Measurements from ENCODE around the gene GJB3. TPM values are rescaled to one million over a fixed set of nuclear protein-coding genes. Genes with fewer than 3 reads are reported as not detected.

GJB3 gene
- total RNA-seq, 1 donor = not detected

GRCh38 chr1:34774957-34775356 is 6.1 kb upstream of the GJB3 start:
- Histone ChIP-seq H3K27ac (ENCODE audit: low read depth, low read length) (no peak overlapping the region), H3K9me3 (ENCODE audit: low read depth, low read length) (no peaks in the 10 kb centered on the region), H3K4me1 (ENCODE audit: insufficient read depth, low read length) (no peaks in the 10 kb centered on the region), H2AFZ (ENCODE audit: low read length) (no peak overlapping the region), H3K4me2 (ENCODE audit: insufficient read depth, low read length) (no peak overlapping the region), H3K27me3 (ENCODE audit: insufficient read depth, low read length) (peaks cover 34% of the 10 kb centered on the region), H4K20me1 (ENCODE audit: insufficient read depth, low read length) (no peaks in the 10 kb centered on the region), H3K4me3 (ENCODE audit: insufficient read depth, low read length) (no peak overlapping the region), H3K36me3 (ENCODE audit: insufficient read depth, low read length) (no peaks in the 10 kb centered on the region), H3K79me2 (ENCODE audit: insufficient read depth, low read length) (no peaks in the 10 kb centered on the region)
- TF ChIP-seq, protein P1, sequence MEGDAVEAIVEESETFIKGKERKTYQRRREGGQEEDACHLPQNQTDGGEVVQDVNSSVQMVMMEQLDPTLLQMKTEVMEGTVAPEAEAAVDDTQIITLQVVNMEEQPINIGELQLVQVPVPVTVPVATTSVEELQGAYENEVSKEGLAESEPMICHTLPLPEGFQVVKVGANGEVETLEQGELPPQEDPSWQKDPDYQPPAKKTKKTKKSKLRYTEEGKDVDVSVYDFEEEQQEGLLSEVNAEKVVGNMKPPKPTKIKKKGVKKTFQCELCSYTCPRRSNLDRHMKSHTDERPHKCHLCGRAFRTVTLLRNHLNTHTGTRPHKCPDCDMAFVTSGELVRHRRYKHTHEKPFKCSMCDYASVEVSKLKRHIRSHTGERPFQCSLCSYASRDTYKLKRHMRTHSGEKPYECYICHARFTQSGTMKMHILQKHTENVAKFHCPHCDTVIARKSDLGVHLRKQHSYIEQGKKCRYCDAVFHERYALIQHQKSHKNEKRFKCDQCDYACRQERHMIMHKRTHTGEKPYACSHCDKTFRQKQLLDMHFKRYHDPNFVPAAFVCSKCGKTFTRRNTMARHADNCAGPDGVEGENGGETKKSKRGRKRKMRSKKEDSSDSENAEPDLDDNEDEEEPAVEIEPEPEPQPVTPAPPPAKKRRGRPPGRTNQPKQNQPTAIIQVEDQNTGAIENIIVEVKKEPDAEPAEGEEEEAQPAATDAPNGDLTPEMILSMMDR (IDR thresholded peaks at IDR 0.05; ENCODE audit: extremely low read depth, low read depth, low read length) = no peak
- no peak for DNase-seq (ENCODE audit: insufficient read length, low spot score, missing footprints)

DNA sequence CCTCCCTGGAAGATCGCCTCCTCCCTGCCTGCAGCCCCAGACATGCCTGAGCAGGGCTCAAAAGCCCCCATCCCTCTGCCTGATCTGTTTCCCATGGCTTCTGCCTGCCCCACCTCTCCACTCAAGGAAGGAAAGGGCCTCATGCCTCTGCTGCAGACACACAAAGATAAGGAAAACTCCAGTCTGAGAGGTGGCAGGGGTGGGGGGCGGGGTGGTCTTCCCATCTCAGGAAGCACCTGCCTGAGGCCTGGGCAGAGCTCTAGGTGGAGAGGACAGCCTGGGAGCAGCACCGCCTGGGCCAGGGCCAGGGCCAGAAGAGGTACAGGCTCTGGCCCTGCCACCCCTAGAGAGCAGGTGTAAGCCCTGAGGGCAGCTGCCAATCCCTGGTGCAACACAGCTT is 4.1 kb upstream of the GJB3 start:
- no peaks in the 10 kb centered on the region for H4K20me1 ChIP-seq (ENCODE audit: insufficient read depth, low read length)
- peaks cover 53% of the 10 kb centered on the region for H3K27me3 ChIP-seq (ENCODE audit: insufficient read depth, low read length)
- no peaks in the 10 kb centered on the region for H3K9me3 ChIP-seq (ENCODE audit: low read depth, low read length)
- H3K36me3 ChIP-seq (ENCODE audit: insufficient read depth, low read length) = no peaks in the 10 kb centered on the region
- no peak for DNase-seq (ENCODE audit: insufficient read length, low spot score, missing footprints)
- no peaks in the 10 kb centered on the region for H3K79me2 ChIP-seq (ENCODE audit: insufficient read depth, low read length)
- TF ChIP-seq, protein P1 (IDR thresholded peaks at IDR 0.05; ENCODE audit: extremely low read depth, low read depth, low read length) = no peak
- no peak overlapping the region for H3K4me3 ChIP-seq (ENCODE audit: insufficient read depth, low read length)
- H3K27ac ChIP-seq (ENCODE audit: low read depth, low read length) = no peak overlapping the region
- no peaks in the 10 kb centered on the region for H3K4me1 ChIP-seq (ENCODE audit: insufficient read depth, low read length)
- no peak overlapping the region for H2AFZ ChIP-seq (ENCODE audit: low read length)
- no peak overlapping the region for H3K4me2 ChIP-seq (ENCODE audit: insufficient read depth, low read length)

GRCh38 chr1:34777519-34778321 is 3.3 kb upstream of the GJB3 start:
- H3K4me3 ChIP-seq (ENCODE audit: insufficient read depth, low read length) = no peak overlapping the region
- peak; percentile 42 for DNase-seq (ENCODE audit: insufficient read length, low spot score, missing footprints)
- H4K20me1 ChIP-seq (ENCODE audit: insufficient read depth, low read length) = no peaks in the 10 kb centered on the region
- H3K4me1 ChIP-seq (ENCODE audit: insufficient read depth, low read length) = no peaks in the 10 kb centered on the region
- H3K36me3 ChIP-seq (ENCODE audit: insufficient read depth, low read length) = no peaks in the 10 kb centered on the region
- H3K27ac ChIP-seq (ENCODE audit: low read depth, low read length) = no peak overlapping the region
- TF ChIP-seq, protein P1 (IDR thresholded peaks at IDR 0.05; ENCODE audit: extremely low read depth, low read depth, low read length) = no peak
- no peaks in the 10 kb centered on the region for H3K79me2 ChIP-seq (ENCODE audit: insufficient read depth, low read length)
- peaks cover 61% of the 10 kb centered on the region for H3K27me3 ChIP-seq (ENCODE audit: insufficient read depth, low read length)
- H3K9me3 ChIP-seq (ENCODE audit: low read depth, low read length) = no peaks in the 10 kb centered on the region
- H2AFZ ChIP-seq (ENCODE audit: low read length) = no peak overlapping the region
- H3K4me2 ChIP-seq (ENCODE audit: insufficient read depth, low read length) = no peak overlapping the region

DNA sequence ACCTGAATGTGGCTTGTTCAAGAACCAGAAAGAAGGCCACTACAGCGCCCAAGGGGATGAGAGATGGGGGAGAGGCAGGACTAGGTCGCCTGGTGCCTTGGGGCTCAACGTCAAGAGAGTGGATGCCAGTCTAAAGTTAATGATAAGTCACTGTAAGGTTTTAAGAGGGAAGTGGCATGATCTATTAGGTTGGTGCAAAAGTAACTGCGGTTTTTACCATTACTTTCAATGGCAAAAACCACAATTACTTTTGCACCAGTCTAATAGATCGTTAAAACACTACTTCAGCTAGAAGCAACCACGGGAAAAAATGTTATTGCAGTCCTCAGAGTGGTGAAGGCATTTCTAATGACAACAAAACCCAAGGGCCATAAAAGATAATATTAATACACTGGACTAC is 2.6 kb upstream of the GJB3 start:
- TF ChIP-seq, protein P1 (IDR thresholded peaks at IDR 0.05; ENCODE audit: extremely low read depth, low read depth, low read length) = no peak
- H3K27ac ChIP-seq (ENCODE audit: low read depth, low read length) = no peak overlapping the region
- H3K4me2 ChIP-seq (ENCODE audit: insufficient read depth, low read length) = no peak overlapping the region
- H3K79me2 ChIP-seq (ENCODE audit: insufficient read depth, low read length) = no peaks in the 10 kb centered on the region
- no peaks in the 10 kb centered on the region for H3K36me3 ChIP-seq (ENCODE audit: insufficient read depth, low read length)
- H3K27me3 ChIP-seq (ENCODE audit: insufficient read depth, low read length) = peaks cover 62% of the 10 kb centered on the region
- no peaks in the 10 kb centered on the region for H4K20me1 ChIP-seq (ENCODE audit: insufficient read depth, low read length)
- DNase-seq (ENCODE audit: insufficient read length, low spot score, missing footprints) = no peak
- no peaks in the 10 kb centered on the region for H3K4me1 ChIP-seq (ENCODE audit: insufficient read depth, low read length)
- H3K9me3 ChIP-seq (ENCODE audit: low read depth, low read length) = no peaks in the 10 kb centered on the region
- no peak overlapping the region for H2AFZ ChIP-seq (ENCODE audit: low read length)
- H3K4me3 ChIP-seq (ENCODE audit: insufficient read depth, low read length) = no peak overlapping the region
